ENCODE data around the gene HLA-DQB2. TPM values are rescaled to one million over a fixed set of nuclear protein-coding genes. Genes with fewer than 3 reads are reported as not detected.

HLA-DQB2 gene
- polyA plus RNA-seq, 1 donor (not counting 4 experiments of a cell fraction or from before 2014, with no cell fraction given), result not detected

DNA sequence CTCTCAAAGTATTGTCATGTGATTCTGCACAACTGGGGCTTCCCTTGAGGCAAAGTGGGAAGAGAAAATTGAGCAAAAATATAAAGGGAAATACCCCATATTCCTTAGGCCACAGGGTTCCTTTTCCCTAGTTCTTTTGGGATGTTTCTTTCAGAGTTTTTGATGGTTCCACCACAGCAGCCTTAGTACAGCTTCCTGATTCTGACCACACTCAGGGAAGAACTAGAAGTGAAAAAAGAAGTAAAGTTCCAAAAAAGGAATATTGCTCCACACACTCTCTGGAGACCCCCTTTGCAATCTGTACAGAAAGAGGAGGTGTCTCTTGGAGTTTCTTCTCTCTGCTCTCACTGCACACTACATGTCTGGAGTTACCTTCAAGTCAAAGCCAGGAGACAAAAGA lies 50.1 kb downstream of the HLA-DQB2 start:
- DNase-seq (ENCODE audit: low read depth, low spot score), result no peak
- Histone ChIP-seq H3K27me3 (ENCODE audit: control insufficient read depth, extremely low read depth, insufficient read depth, low read length) (no peaks in the 10 kb centered on the region), H3K36me3 (ENCODE audit: control insufficient read depth in 2 of 2, extremely low read depth in 1 of 2, insufficient read depth in 2 of 2, low read length in 2 of 2) (no peaks in the 10 kb centered on the region), H3K4me2 (ENCODE audit: control insufficient read depth, extremely low read depth, insufficient read depth, low read depth, low read length) (no peak overlapping the region), H2AFZ (ENCODE audit: control insufficient read depth, low read length) (no peak overlapping the region), H3K9ac (ENCODE audit: control insufficient read depth, extremely low read depth, insufficient read depth, low read length) (no peak overlapping the region), H3K9me1 (ENCODE audit: control insufficient read depth, extremely low read depth, insufficient read depth, low read length) (no peaks in the 10 kb centered on the region), H3K4me3 (ENCODE audit: control insufficient read depth in 2 of 3, extremely low read depth in 1 of 3, insufficient read depth in 2 of 3, low read depth in 1 of 3, low read length in 3 of 3) (no peak overlapping the region), H3K27ac (ENCODE audit: control insufficient read depth, insufficient read depth, low read length) (no peak overlapping the region), H3K9me3 (ENCODE audit: control insufficient read depth, low read depth, low read length) (no peaks in the 10 kb centered on the region), H3K79me2 (ENCODE audit: control insufficient read depth, insufficient read depth, low read length) (no peaks in the 10 kb centered on the region), H3K4me1 (ENCODE audit: control insufficient read depth, extremely low read depth, insufficient read depth, low read length) (no peaks in the 10 kb centered on the region), H4K20me1 (ENCODE audit: control insufficient read depth, extremely low read depth, insufficient read depth, low read length) (no peaks in the 10 kb centered on the region)
- FAIRE-seq, result no peak
- no peak for TF ChIP-seq EZH2 (IDR thresholded peaks at IDR 0.05; ENCODE audit: low read length)
- TF ChIP-seq, protein P1, sequence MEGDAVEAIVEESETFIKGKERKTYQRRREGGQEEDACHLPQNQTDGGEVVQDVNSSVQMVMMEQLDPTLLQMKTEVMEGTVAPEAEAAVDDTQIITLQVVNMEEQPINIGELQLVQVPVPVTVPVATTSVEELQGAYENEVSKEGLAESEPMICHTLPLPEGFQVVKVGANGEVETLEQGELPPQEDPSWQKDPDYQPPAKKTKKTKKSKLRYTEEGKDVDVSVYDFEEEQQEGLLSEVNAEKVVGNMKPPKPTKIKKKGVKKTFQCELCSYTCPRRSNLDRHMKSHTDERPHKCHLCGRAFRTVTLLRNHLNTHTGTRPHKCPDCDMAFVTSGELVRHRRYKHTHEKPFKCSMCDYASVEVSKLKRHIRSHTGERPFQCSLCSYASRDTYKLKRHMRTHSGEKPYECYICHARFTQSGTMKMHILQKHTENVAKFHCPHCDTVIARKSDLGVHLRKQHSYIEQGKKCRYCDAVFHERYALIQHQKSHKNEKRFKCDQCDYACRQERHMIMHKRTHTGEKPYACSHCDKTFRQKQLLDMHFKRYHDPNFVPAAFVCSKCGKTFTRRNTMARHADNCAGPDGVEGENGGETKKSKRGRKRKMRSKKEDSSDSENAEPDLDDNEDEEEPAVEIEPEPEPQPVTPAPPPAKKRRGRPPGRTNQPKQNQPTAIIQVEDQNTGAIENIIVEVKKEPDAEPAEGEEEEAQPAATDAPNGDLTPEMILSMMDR (optimal IDR thresholded peaks at IDR 0.05 in 1 of 3, IDR thresholded peaks at IDR 0.05 in 1 of 3, conservative IDR thresholded peaks at IDR 0.05 in 1 of 3; ENCODE audit: extremely low read depth in 1 of 3, insufficient read depth in 2 of 3, low read length in 3 of 3), result no peak
- dilution Hi-C loops (cut with MboI; ENCODE audit: extremely low pct_ligation_motif_present, low sequenced_read_pairs), result no loop called here

DNA sequence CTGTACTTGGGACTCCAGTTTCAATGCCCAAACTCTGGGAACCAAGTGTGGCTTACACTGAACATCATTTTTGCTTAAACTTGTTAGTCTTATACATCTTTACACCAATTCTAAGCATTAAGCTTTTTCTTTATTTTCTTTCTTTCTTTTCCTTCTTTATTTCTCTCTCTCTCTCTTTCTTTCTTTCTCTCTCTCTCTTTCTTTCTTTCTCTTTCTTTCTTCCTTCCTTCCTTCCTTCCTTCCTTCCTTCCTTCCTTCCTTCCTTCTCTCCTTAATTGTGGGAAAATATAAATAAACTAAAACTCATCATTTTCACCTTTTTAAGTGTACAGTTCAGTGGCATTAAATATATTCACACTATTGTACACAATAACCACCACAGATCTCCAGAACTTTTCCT lies 53.7 kb downstream of the HLA-DQB2 start:
- FAIRE-seq, result no peak
- TF ChIP-seq, protein P1 (optimal IDR thresholded peaks at IDR 0.05 in 1 of 3, IDR thresholded peaks at IDR 0.05 in 1 of 3, conservative IDR thresholded peaks at IDR 0.05 in 1 of 3; ENCODE audit: extremely low read depth in 1 of 3, insufficient read depth in 2 of 3, low read length in 3 of 3), result no peak
- no peak for TF ChIP-seq EZH2 (IDR thresholded peaks at IDR 0.05; ENCODE audit: low read length)

More for the DNA sequence above, 53.7 kb downstream of the HLA-DQB2 start:
- H2AFZ ChIP-seq (ENCODE audit: control insufficient read depth, low read length), result no peak overlapping the region
- no peaks in the 10 kb centered on the region for H3K9me1 ChIP-seq (ENCODE audit: control insufficient read depth, extremely low read depth, insufficient read depth, low read length)
- no peaks in the 10 kb centered on the region for H3K27me3 ChIP-seq (ENCODE audit: control insufficient read depth, extremely low read depth, insufficient read depth, low read length)
- H4K20me1 ChIP-seq (ENCODE audit: control insufficient read depth, extremely low read depth, insufficient read depth, low read length), result no peaks in the 10 kb centered on the region
- H3K4me2 ChIP-seq (ENCODE audit: control insufficient read depth, extremely low read depth, insufficient read depth, low read depth, low read length), result no peak overlapping the region
- H3K4me3 ChIP-seq (ENCODE audit: control insufficient read depth in 2 of 3, extremely low read depth in 1 of 3, insufficient read depth in 2 of 3, low read depth in 1 of 3, low read length in 3 of 3), result no peak overlapping the region
- no peak overlapping the region for H3K9ac ChIP-seq (ENCODE audit: control insufficient read depth, extremely low read depth, insufficient read depth, low read length)
- no peaks in the 10 kb centered on the region for H3K79me2 ChIP-seq (ENCODE audit: control insufficient read depth, insufficient read depth, low read length)
- no peaks in the 10 kb centered on the region for H3K4me1 ChIP-seq (ENCODE audit: control insufficient read depth, extremely low read depth, insufficient read depth, low read length)
- H3K36me3 ChIP-seq (ENCODE audit: control insufficient read depth in 2 of 2, extremely low read depth in 1 of 2, insufficient read depth in 2 of 2, low read length in 2 of 2), result no peaks in the 10 kb centered on the region
- H3K9me3 ChIP-seq (ENCODE audit: control insufficient read depth, low read depth, low read length), result no peaks in the 10 kb centered on the region
- no peak for DNase-seq (ENCODE audit: low read depth, low spot score)
- no peak overlapping the region for H3K27ac ChIP-seq (ENCODE audit: control insufficient read depth, insufficient read depth, low read length)
- dilution Hi-C loops (cut with MboI; ENCODE audit: extremely low pct_ligation_motif_present, low sequenced_read_pairs), result no loop called here

Small RNAs within 50 kb of the gene (small RNA-seq; reads per million reads assigned to genes)
- gene MIR3135B (ENCODE audit: insufficient read length in 3 of 3, low read depth in 3 of 3, low replicate concordance in 1 of 3), result 0 reads per million in 3 experiments

Other genes with a start within 250 kb of the HLA-DQB2 start
- 0.05 TPM in 1 of 3 replicates, not detected in the others for gene HLA-DRB5, start 233.2 kb downstream of the HLA-DQB2 start, polyA plus RNA-seq
- 0.12 to 0.54 TPM (median 0.31 TPM) in 3 replicates for gene HLA-DRB1, start 173.7 kb downstream of the HLA-DQB2 start, polyA plus RNA-seq
- 0.70 TPM in 1 of 3 replicates, not detected in the others for gene HLA-DQA1, start 126.1 kb downstream of the HLA-DQB2 start, polyA plus RNA-seq
- 37.5 to 78.0 TPM (median 40.5 TPM) in 3 replicates for gene HLA-DQB1, start 96.9 kb downstream of the HLA-DQB2 start, polyA plus RNA-seq
- gene HLA-DQA2, start 22.1 kb downstream of the HLA-DQB2 start, polyA plus RNA-seq, result not detected in 3 replicates
- 9.2 to 12.7 TPM (median 12.5 TPM) in 3 replicates for gene HLA-DOB, start 53.5 kb upstream of the HLA-DQB2 start, polyA plus RNA-seq
- 24.5 to 50.7 TPM (median 32.6 TPM) in 3 replicates for gene TAP2, start 75.2 kb upstream of the HLA-DQB2 start, polyA plus RNA-seq
- gene PSMB8, start 80.5 kb upstream of the HLA-DQB2 start, polyA plus RNA-seq, result 44.4 to 66.7 TPM (median 63.4 TPM) in 3 replicates
- 56.1 to 81.7 TPM (median 61.4 TPM) in 3 replicates for gene TAP1, start 90.2 kb upstream of the HLA-DQB2 start, polyA plus RNA-seq
- 21.3 to 29.0 TPM (median 25.4 TPM) in 3 replicates for gene PSMB9, start 90.7 kb upstream of the HLA-DQB2 start, polyA plus RNA-seq
- gene HLA-DMB, start 177.5 kb upstream of the HLA-DQB2 start, polyA plus RNA-seq, result 0.13 TPM in 1 of 3 replicates, not detected in the others
- 1.9 to 4.5 TPM (median 2.6 TPM) in 3 replicates for gene HLA-DMA, start 189.6 kb upstream of the HLA-DQB2 start, polyA plus RNA-seq
- 82.9 to 171 TPM (median 121 TPM) in 3 replicates for gene BRD2, start 205.1 kb upstream of the HLA-DQB2 start, polyA plus RNA-seq
- gene HLA-DOA, start 246.1 kb upstream of the HLA-DQB2 start, polyA plus RNA-seq, result 0.01 TPM in 1 of 3 replicates, not detected in the others